ENCODE data around the gene LIMK2.
"Not testable (repeated sequence)": the region's sequence is repeated elsewhere in the genome, so short reads cannot be mapped to it uniquely, and the experiment has no call there.

The LIMK2 gene

DNA sequence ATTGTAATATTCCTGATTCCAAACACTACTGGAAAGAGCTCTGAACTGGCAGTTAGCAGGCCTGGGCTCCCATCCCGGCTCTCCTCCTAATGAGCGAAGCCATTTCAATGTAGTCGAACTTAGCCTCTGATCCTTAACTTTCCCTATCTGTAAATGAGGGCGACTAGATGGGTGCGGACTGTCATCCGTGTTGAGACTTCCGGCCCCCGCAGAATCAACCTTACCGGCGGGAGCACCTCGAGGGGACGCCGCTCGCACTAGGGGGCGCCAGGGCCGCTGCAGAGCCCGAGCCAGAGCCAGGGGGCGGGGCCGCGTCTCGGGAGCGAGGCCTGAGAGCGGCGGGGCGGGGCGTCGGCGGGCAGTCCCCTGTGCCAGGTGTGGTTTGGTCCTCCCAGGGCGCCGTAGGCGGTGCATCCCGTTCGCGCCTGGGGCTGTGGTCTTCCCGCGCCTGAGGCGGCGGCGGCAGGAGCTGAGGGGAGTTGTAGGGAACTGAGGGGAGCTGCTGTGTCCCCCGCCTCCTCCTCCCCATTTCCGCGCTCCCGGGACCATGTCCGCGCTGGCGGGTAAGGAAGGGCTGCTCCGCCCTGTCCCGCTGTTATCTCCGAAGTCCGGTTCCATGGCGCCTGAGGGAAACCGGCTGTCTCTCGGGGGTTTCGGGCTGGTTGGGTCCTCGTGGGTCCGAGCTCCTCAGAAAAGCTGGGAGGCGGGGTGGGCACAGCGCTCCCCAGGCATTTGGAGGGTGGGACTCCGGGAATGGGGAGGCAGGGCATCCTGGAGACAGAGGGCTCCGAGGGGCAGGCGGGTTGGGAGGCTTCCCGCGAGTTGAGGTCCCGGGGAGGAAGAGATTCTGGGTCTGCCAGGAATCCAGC, at the start of gene LIMK2:
Gene LIMK2 (plus strand): TSS at position 437 of the 869 bp plus-strand sequence. CDS start 111 bp downstream, at position 548.
- H3K4me3 Mint-ChIP-seq, result peak within 1 kb of the TSS; percentile 89
- H3K9me3 Mint-ChIP-seq, result no peaks in the 10 kb centered on the region
- peaks cover 16% of the 10 kb centered on the region for H3K36me3 Mint-ChIP-seq (ENCODE audit: low read depth)
- peaks cover 24% of the 10 kb centered on the region for H3K4me1 Mint-ChIP-seq
- TF ChIP-seq, protein P1, sequence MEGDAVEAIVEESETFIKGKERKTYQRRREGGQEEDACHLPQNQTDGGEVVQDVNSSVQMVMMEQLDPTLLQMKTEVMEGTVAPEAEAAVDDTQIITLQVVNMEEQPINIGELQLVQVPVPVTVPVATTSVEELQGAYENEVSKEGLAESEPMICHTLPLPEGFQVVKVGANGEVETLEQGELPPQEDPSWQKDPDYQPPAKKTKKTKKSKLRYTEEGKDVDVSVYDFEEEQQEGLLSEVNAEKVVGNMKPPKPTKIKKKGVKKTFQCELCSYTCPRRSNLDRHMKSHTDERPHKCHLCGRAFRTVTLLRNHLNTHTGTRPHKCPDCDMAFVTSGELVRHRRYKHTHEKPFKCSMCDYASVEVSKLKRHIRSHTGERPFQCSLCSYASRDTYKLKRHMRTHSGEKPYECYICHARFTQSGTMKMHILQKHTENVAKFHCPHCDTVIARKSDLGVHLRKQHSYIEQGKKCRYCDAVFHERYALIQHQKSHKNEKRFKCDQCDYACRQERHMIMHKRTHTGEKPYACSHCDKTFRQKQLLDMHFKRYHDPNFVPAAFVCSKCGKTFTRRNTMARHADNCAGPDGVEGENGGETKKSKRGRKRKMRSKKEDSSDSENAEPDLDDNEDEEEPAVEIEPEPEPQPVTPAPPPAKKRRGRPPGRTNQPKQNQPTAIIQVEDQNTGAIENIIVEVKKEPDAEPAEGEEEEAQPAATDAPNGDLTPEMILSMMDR (IDR thresholded peaks at IDR 0.05), result peak; percentile 73
- no peak within 1 kb of the TSS for H3K27ac Mint-ChIP-seq
- peak; percentile 99 for DNase-seq
- peaks cover 3% of the 10 kb centered on the region for H3K27me3 Mint-ChIP-seq (ENCODE audit: low read depth, poor library complexity)

DNA sequence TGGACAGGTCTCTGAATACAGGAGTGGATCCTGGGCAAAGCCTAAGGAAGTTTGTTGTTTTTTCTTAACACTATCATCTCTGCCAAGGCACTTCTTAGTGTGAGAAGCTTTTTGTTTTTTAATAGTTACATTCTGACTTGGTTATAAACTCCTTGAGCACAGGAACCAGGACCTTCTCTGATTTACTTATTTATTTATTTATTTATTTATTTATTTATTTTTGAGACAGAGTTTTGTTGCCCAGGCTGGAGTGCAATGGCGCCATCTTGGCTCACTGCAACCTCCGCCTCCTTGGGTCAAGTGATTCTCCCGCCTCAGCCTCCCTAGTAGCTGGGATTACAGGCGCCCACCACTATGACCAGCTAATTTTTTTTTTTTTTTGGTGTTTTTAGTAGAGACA, 41.1 kb upstream of the LIMK2 start:
- Mint-ChIP-seq H3K27me3 (ENCODE audit: low read depth, poor library complexity) (no peaks in the 10 kb centered on the region), H3K27ac (no peak overlapping the region), H3K9me3 (no peaks in the 10 kb centered on the region), H3K4me1 (no peaks in the 10 kb centered on the region), H3K36me3 (ENCODE audit: low read depth) (peaks cover 45% of the 10 kb centered on the region), H3K4me3 (no peak overlapping the region)
- DNase-seq, result no peak
- TF ChIP-seq, protein P1 (IDR thresholded peaks at IDR 0.05), result no peak

DNA sequence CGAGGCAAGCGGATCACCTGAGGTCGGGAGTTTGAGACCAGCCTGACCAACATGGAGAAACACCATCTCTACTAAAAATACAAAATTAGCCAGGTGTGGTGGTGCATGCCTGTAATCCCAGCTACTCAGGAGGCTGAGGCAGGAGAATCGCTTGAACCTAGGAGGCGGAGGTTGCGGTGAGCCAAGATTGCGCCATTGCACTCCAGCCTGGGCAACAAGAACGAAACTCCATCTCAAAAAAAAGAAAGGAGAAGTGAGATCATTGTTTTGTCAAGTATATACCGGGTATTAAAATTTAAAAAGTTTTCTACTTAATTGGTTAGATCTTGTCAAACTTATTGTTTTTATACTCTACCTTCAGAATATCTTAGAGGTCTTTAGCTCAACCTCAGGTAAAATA, 40.4 kb upstream of the LIMK2 start:
- H3K4me3 Mint-ChIP-seq; H3K27ac Mint-ChIP-seq; DNase-seq; H3K9me3 Mint-ChIP-seq; H3K27me3 Mint-ChIP-seq (ENCODE audit: low read depth, poor library complexity); H3K4me1 Mint-ChIP-seq: not testable (repeated sequence)
- peaks cover 46% of the 10 kb centered on the region for H3K36me3 Mint-ChIP-seq (ENCODE audit: low read depth)

DNA sequence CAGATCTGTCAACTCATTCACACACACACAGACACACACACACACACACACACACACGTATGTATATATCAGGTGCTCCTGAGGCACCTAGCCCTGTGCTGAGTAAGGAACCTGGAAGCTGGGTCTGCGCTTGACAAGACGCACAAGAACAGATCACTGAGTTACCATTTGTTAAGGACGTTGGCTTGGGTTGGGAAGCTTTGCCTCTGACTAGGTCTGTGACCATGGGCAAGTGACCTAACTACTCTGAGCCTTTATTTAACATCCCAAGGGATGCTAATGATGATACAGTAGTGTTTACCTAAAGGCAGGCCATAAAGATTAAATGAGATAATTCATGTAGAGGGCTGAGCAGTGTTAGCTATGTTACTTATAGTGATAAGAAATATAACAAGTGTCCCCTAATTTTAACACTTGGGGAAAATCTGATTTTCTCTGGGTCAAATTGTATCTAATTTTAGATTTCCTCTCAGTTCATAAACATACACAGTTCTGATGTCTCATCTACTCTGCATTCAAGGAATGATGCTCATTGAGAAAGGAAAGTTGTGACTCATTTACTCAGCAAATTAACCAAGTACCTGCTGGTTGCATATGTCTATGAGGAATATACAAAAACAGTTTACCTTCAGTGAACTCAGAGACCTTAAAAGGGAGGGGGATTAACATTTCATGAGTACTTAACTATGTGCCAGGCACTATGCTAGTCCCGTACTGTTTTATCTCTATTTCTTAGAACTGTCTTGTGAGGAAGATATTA, 38.5 kb upstream of the LIMK2 start:
- Mint-ChIP-seq H3K36me3 (ENCODE audit: low read depth) (peaks cover 40% of the 10 kb centered on the region), H3K4me3 (no peak overlapping the region), H3K27ac (no peak overlapping the region), H3K4me1 (no peaks in the 10 kb centered on the region), H3K27me3 (ENCODE audit: low read depth, poor library complexity) (no peaks in the 10 kb centered on the region), H3K9me3 (no peaks in the 10 kb centered on the region)
- DNase-seq, result no peak
- TF ChIP-seq, protein P1 (IDR thresholded peaks at IDR 0.05), result no peak

DNA sequence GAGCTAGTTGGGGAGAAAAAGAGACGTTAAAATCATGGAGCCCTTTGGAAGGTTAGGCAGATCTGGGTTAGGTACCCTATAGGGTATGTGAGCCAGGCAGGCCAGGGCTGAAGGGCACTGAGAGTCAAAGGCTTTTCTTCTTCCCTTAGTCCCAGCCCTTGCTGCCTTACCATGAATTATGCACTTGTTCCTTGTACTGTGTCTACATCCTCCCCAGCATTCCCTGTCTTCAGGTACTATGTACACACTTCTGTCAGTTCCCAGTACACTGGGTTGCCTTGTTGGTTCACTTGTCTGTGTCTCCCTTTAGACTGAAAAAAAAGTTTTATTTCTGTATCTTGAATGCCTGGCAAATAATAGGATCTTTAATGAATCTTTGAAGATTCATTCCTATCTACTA, 35.2 kb upstream of the LIMK2 start:
- Mint-ChIP-seq H3K4me1 (peaks cover 9% of the 10 kb centered on the region), H3K9me3 (peaks cover 9% of the 10 kb centered on the region), H3K27me3 (ENCODE audit: low read depth, poor library complexity) (no peaks in the 10 kb centered on the region), H3K4me3 (no peak overlapping the region), H3K27ac (no peak overlapping the region), H3K36me3 (ENCODE audit: low read depth) (peaks cover 55% of the 10 kb centered on the region)
- TF ChIP-seq, protein P1 (IDR thresholded peaks at IDR 0.05), result no peak
- DNase-seq, result no peak

DNA sequence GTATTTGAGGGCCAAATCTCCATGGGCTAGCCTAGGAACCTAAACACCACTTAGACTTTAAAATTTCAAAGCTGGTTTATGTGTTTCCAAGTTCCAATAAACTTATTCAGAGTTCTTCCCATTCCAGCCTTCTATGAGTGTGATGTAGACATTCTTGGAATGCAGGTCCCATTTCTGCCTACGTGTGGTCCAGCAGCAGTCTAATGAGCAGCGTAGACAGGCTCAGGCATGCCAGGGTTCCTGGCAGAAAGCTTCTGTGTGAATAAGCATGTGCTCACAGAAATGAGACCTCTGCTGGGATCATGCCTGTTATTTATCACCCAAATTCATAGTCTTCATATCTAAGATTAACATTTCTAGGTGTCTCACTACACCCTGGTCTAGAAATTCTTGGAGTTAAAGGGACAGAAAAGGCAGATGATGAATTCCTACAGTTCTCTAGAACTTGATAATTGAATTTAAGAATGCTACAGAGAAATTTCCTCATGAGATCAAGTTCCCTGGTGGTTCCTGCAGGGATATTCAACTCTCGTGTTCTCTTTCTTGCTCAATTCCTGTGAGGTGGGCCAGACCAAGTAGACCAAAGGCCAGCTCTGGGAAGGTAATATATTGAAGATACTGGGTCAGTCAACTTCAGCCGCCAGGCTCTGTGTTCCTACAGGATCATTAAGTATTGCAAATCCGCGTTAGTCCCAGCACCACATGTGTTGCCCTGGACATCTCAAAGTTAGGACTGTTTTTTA, 34.5 kb upstream of the LIMK2 start:
- H3K9me3 Mint-ChIP-seq, result peaks cover 11% of the 10 kb centered on the region

More for the DNA sequence above, 34.5 kb upstream of the LIMK2 start:
- TF ChIP-seq, protein P1 (IDR thresholded peaks at IDR 0.05), result no peak
- DNase-seq, result no peak
- Mint-ChIP-seq H3K4me1 (peaks cover 9% of the 10 kb centered on the region), H3K4me3 (no peak overlapping the region), H3K27ac (no peak overlapping the region), H3K36me3 (ENCODE audit: low read depth) (peaks cover 62% of the 10 kb centered on the region), H3K27me3 (ENCODE audit: low read depth, poor library complexity) (no peaks in the 10 kb centered on the region)
